AG09309 (cell line): Measurements from ENCODE around the gene ADRA2B.
"Not testable (repeated sequence)": the region's sequence is repeated elsewhere in the genome, so short reads cannot be mapped to it uniquely, and the experiment has no call there.

Experiments
- DNase-seq: peaks from one replicate; pipeline ENCODE4 v3.0.0-alpha.2; 2010; ENCODE audit warnings: low read depth
- H3K4me3 ChIP-seq: 2 replicates; pipeline ENCODE4 v1.5.1; 2011; ENCODE audit warnings: mild to moderate bottlenecking, low read depth, low read length, moderate library complexity; ENCODE audit not compliant: control insufficient read depth
- TF ChIP-seq, protein P1 (sequence below): IDR thresholded peaks from 2 replicates; pipeline ENCODE4 v1.5.1; 2011; ENCODE audit warnings: mild to moderate bottlenecking, low read depth, low read length, inconsistent platforms; ENCODE audit not compliant: insufficient read depth, control insufficient read depth; ENCODE audit errors: missing control alignments

Gene ADRA2B

DNA sequence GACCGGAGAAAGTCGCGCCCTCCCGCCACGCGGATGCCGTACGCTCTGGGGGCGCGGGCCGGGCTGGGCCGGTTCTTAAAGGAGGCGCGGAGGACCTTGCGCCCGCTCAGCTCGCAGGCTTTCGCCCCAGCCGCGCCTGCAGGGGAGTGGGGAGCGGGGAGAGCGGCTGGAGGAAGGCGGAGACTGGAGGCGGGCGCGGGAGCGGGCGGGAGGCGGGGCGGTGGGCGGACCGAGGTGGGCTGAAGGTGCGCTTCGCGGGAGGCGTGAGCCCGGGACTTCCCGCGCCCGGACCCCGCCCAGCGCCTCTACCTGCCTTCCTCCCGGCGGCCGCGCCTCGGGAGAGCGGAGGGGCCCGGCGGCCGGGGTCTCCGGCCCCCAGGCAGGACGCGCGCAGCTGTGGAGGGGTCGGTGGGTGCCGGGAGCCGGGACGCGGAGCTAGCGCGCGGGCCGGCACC is at the start of gene ADRA2B:
Gene ADRA2B (minus strand): TSS at position 148 of the 455 bp plus-strand sequence. CDS start 422 bp downstream, outside the sequence.
- DNase-seq, result no peak

GRCh38 chr2:96164459-96165184 is 48.3 kb upstream of the ADRA2B start:
- no peak overlapping the region for H3K4me3 ChIP-seq
- no peak for DNase-seq
- TF ChIP-seq, protein P1, sequence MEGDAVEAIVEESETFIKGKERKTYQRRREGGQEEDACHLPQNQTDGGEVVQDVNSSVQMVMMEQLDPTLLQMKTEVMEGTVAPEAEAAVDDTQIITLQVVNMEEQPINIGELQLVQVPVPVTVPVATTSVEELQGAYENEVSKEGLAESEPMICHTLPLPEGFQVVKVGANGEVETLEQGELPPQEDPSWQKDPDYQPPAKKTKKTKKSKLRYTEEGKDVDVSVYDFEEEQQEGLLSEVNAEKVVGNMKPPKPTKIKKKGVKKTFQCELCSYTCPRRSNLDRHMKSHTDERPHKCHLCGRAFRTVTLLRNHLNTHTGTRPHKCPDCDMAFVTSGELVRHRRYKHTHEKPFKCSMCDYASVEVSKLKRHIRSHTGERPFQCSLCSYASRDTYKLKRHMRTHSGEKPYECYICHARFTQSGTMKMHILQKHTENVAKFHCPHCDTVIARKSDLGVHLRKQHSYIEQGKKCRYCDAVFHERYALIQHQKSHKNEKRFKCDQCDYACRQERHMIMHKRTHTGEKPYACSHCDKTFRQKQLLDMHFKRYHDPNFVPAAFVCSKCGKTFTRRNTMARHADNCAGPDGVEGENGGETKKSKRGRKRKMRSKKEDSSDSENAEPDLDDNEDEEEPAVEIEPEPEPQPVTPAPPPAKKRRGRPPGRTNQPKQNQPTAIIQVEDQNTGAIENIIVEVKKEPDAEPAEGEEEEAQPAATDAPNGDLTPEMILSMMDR, result no peak

More for the DNA sequence above, at the start of gene ADRA2B:
- no peak within 1 kb of the TSS for H3K4me3 ChIP-seq
- TF ChIP-seq, protein P1, result no peak

DNA sequence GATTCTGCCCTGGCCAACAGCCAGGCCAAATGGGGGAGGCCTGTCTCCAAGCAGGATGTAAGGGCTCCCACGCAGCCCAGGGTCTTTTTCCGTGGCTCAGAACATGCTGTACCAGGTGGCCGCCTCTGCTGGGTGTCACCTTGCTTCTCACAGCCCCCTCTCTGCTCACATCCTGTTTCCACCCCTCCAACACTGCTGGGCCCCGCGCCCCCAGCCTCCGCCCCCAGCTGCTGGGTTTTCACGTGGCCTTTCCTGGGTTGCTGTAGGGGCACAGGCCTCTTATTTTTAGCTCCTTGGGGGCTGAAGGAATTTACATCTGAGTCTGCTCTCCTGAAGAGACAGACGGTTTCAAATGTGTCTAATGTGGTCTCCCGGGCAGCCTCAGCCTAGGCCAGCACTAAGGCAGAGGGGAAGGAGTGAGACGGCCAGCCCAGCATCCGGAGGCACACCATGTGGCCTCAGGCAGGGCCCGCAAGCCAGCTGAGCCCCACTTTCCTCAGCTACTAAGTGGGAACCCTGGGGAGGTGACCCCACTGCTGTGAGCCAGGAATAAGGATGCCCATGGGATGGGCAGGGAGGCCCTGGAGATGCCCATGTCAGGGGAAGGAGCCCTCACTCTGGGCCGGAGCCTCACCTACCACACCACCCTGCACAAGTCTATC is 47.5 kb upstream of the ADRA2B start:
- no peak overlapping the region for H3K4me3 ChIP-seq
- TF ChIP-seq, protein P1, result no peak
- DNase-seq, result no peak

- no peak for DNase-seq
- TF ChIP-seq, protein P1, result no peak
- H3K4me3 ChIP-seq, result no peak overlapping the region
Measured at GRCh38 chr2:96163415-96163767, 47.0 kb upstream of the ADRA2B start.

GRCh38 chr2:96161898-96162297 is 45.5 kb upstream of the ADRA2B start:
- TF ChIP-seq, protein P1, result no peak
- no peak overlapping the region for H3K4me3 ChIP-seq
- DNase-seq, result no peak

DNA sequence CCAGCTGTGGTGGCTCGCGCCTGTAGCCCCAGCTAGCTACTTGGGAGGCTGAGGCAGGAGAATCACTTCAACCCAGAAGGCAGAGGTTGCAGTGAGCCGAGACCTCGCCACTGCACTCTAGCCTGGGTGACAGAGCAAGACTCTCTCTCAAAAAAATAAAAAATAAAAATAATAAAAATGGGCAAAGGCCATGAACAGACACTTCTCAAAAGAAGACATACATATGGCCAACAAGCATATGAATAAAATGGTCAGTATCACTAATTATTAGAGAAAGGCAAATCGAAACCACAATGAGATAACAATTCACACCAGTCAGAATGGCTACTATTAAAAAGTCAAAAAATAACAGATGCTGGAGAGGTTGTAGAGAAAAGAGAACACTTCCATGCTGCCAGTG is 44.0 kb upstream of the ADRA2B start:
- not testable (repeated sequence) for DNase-seq, H3K4me3 ChIP-seq

DNA sequence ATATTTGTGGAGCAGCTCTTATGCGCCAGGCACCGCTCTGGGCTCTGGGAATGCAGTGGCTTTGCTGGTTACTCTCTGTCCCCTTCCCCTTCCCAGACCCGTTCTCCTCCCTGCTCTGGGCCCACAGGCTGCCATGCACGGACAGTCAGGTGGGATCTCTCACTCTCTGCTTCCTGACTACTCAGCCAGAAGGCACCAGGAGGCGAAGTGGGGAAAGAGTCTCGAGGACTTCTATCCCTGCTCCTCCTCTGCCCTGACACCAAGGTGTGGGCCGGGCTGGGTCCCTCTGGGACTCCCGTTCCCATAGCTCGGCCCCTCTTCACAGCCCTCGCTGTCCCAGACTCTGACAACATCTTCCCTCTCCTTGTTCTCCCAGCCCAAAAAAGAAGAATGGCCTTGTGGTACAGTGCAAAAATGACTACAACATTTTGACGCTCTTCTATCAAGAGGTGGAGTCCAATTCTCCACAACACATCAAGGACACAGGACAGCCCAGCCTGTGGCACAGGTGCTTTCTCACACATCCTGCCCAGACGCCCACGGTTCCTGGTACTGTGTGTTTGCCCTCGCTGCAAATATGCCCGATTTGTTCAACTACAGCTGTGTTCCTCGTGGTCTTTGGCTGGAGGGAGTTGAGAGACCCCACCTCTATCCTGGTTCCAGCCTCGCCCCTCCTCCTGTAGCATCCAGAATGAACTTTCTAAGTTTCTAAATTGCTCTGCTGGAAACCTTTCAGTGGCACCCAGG is 42.9 kb upstream of the ADRA2B start:
- DNase-seq, result no peak
- no peak overlapping the region for H3K4me3 ChIP-seq
- TF ChIP-seq, protein P1, result no peak
